HEK293T (cell line): ENCODE results near the gene VSTM4.

Experiments used
- HDGF ChIP-seq: fragments of 450-650 bp; IDR thresholded peaks from 2 replicates; pipeline ENCODE4 v1.6.1; 2017; ENCODE audit warnings: antibody characterized with exemption, borderline replicate concordance
- ZNF384 ChIP-seq: fragments of 450-650 bp; IDR thresholded peaks from 2 replicates; pipeline ENCODE4 v1.6.1; 2016

DNA sequence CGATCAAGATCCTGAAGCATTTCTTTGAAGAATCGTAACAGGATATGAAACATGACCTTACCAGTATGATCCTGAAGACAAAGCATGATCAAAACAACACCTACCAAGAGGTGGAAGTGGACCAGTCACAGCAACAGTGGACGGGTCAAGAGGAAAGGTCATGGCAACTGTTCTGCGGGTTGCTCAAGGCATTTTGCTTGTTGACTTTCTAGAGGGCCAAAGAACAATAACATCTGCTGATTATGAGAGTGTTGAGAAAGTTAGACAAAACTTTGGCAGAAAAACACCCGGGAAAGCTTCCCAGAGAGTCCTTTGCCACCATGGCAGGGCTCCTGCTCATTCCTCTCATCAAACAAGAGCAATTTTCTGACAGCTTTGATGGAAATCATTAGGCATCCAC is 110.1 kb downstream of the VSTM4 start:
- TF ChIP-seq HDGF (no peak), ZNF384 (no peak)
